HG03064 (cell line): Measurements from ENCODE around the gene UNC119.
"Not testable (repeated sequence)": the region's sequence is repeated elsewhere in the genome, so short reads cannot be mapped to it uniquely, and the experiment has no call there.

Experiments
- ATAC-seq: cut with Tn5 transposase; IDR thresholded peaks from one replicate; pipeline ENCODE4 v1.9.1; 2021; ENCODE audit warnings: low read depth; ENCODE audit not compliant: unreplicated experiment

UNC119 gene

GRCh38 chr17:28524476-28525424, 27.7 kb downstream of the UNC119 start:
- no peak for ATAC-seq

GRCh38 chr17:28523876-28524275, 28.5 kb downstream of the UNC119 start:
- ATAC-seq, result no peak

GRCh38 chr17:28523186-28523585, 29.2 kb downstream of the UNC119 start:
- ATAC-seq, result no peak

GRCh38 chr17:28522281-28522680, 30.1 kb downstream of the UNC119 start:
- not testable (repeated sequence) for ATAC-seq

DNA sequence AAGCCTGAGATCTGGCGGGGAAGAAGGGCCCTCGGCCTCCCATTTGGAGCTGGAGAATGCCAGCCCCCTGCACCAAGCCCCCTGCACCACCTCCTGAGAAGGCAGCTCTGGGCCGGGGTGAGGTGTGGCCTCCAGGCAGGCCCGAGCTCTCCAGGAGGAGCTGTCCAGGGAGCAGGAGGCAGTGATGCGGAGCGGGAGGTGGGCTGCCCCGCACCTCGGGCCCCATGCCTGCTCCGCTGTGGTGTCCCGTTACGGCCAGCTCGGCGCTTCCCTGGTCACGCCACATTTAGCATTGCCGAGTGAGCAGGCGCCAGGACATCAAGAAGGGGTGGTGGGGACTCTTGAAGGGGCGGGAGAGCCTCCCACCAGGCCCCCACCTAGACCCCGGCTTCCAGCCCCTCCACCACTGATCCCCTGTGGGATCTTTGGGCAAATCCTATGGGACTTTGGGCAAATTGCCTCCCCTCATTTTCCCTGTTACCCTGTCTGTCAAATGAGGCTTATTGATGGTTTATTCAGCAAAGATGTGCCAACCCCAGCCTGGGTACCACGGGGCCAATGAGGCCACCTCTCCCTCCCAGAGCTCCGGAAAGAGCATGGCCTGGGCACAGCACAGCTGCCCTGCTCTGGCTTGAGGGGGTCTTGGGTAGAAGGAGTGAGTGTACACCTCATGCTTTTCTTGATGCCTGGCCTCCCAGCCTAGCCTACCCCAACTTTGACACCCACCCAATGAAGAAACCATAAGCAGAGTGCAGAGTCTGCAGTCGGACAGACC, 30.9 kb downstream of the UNC119 start:
- no peak for ATAC-seq

DNA sequence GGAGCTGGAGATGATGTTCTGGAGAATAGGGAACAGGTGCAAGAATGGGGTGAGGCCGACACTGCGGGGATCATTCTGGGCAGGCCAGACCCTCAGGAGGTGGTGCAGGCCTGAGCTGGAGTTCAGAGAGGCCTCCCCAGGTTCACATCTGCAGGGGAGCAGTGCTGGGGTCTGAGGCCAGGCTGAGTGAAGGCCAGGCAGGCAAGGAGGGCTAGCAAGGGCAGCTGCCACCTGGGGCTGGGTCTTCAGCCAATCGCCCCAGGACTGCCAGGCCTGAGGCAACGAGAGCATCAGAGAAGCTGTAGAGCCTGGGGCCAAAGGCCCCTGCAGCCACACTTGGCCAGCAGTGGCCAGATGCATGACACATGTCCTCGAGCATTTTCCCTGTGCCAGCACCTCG, 31.7 kb downstream of the UNC119 start:
- no peak for ATAC-seq

- ATAC-seq, result no peak
Observed at GRCh38 chr17:28519236-28519635, 33.2 kb downstream of the UNC119 start.

DNA sequence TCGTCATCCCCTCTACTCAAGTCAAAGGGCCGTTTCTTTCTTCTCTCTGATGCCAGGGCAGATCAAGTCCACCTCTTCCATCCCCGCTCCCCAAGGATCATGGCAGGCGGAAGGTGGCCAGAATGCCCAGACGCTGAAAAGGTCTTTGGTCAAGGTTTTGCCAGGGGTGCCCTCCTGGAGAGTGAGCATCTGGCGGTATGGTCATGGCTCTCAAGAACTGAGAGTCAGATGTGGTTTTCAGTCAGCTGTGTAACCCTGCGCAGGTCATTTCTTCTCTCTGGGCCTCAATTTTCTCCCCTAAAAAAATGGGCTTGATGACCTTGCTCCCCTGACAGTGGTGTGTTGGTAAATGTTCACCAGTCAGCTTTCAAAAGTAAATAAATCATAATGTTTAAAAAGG, 33.8 kb downstream of the UNC119 start:
- ATAC-seq, result no peak

GRCh38 chr17:28518132-28518531, 34.3 kb downstream of the UNC119 start:
- ATAC-seq, result no peak

DNA sequence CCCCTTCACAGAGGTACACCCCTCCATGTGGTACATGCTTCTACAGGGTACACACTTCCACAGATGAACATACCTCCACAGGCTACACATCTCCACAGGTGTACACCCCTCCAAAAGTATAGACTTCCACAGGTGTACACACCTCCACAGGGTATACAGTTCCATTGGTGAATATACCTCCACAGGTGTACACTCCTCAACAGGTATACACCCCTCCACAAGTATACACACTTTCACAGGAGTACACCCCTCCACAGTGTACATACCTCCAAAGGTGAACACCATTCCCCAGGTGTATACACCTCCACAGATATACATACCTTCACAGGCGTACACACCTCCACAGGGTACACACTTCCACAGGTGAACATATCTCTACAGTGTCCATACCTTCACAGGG, 36.9 kb downstream of the UNC119 start:
- ATAC-seq, result no peak

DNA sequence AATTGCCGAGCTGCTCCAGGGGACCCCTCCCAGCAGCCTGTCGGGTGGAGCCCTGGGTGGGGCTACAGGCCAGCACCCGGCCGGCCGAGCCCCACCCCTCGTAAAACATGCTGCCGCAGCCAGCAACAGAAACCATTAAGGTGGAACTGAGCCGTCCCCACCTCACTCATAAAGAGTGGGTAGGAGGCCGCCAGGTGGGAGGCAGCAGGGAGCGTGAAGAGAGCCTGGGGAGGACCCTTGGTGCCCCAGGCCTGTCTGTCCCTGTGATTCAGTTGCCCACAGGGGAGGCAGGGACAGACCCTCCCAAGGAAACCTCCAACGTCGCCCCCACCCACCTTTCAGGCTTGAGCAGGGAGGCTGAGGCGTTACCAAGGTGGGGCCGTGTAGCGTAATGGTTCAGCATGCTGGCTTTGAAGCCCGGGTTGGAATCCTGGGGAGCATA, 37.8 kb downstream of the UNC119 start:
- ATAC-seq, result no peak

DNA sequence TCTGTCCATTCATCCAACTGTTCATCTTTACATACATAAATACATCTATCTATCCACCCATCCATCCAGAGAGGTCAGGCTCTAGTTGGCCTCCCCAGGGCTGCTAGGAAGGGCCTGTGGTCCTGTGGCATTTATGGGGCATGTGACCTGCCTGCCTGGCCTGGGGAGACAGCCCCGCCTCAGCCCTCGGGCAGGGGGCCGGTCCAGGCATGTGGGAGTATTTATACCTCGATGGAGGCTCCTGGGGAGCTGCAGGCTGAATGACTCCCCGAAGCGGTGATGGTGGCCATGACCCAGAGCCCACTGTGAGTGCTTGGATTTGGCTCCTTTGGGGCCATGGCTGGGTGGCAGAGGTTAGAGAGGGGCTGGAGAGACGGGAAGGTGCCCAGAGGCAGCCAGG, 38.9 kb downstream of the UNC119 start:
- ATAC-seq, result no peak

DNA sequence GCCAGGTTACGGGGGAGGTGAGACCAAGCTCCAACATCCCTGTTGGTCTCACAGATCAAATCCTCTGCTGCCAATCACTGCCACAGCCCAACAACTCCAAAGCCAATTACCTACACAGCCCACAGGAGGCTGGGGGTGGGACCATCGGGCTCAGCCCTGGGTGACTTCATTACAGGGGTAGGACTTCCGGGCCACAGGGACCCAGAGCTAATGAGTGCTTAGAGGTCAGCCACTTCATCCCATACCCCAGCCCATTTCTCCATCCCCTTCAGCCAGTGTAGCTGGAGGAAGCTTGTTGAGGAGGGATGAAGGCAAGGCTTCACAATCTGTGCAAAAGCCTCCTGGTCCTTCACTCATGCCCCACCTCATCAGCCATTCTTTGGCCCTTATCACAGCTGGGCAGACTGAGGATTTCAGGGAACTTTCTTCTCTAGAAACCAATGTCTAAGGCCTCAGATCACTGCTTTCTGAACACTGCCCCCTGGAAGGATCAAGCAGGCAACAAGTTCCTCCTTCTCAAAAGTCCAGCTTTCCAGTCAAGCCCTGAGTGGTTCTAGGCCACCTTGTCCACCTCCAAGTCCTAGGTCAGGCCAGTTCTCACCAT, 40.5 kb downstream of the UNC119 start:
- no peak for ATAC-seq

GRCh38 chr17:28509789-28510188, 42.6 kb downstream of the UNC119 start:
- no peak for ATAC-seq

- no peak for ATAC-seq
Observed at GRCh38 chr17:28508211-28508724, 44.2 kb downstream of the UNC119 start.

GRCh38 chr17:28507567-28508203, 44.7 kb downstream of the UNC119 start:
- ATAC-seq, result no peak

DNA sequence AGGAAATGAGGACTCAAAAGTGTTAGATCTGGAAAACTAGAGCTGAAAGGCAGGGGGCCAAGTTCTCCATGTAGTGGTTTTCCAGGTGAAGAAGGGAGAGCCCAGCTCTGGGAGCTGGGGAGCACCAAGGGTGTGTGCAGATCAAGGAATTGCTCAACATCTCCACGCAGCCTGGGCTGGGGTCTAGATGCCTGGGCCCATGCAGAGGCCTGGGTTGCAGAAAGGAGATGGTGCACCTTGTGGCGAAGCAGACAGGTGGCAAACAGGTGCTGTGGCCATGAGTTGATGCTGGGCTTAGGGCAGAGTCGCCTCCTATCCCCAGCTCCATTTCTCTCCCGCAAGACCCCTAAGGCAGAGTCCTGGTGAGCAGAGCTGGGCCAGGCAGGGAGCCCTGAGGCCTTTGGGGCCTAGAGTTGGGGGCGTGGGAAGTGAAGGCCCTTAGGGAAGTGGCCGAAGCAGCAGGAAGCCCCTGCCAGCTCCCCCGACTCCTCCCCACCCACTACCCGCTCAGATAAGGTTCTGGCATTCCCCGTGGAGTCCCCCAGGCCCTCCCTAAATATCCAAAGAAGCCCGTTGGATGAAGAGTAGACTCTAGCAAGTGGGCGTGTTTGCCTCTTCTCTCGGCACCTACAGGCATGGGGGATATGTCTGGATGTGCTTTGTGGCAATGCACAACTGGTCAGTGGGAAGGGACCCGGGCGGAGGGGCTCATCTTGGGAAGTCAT, 45.5 kb downstream of the UNC119 start:
- ATAC-seq, result no peak

GRCh38 chr17:28505986-28506665, 46.3 kb downstream of the UNC119 start, which contains the start of gene FOXN1:
Gene FOXN1, plus strand, starts transcription at chr17:28506348. Its CDS starts 17,622 bp downstream, at chr17:28523970.
- ATAC-seq, result no peak

DNA sequence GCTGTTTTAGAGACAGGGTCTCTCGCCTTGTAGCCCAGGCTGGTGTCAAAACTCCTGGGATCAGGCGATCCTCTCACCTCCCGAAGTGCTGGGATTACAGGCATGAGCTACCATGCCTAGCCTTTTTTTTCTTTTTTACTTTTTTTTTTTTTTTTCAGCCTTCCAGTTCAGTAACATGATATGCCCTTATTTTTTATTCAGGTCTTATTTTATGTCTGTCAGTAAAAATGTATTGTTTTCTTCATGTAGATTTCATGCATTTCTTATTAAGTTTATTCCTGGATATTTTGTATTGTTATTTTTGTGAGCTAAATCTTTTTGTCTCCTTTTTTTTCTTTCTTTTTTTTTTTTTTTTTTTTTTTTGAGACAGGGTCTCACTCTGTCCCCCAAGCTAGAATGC, 49.0 kb downstream of the UNC119 start:
- no peak for ATAC-seq
